NK-92 (cell line): ENCODE measurements around the gene CCDC57.
"Not testable (repeated sequence)": the region's sequence is repeated elsewhere in the genome, so short reads cannot be mapped to it uniquely, and the experiment has no call there.

Experiments
- DNase-seq: peaks from one replicate; lab custom pipeline; 2025; ENCODE audit not compliant: unreplicated experiment; lab: John Stamatoyannopoulos, UW

The CCDC57 gene

DNA sequence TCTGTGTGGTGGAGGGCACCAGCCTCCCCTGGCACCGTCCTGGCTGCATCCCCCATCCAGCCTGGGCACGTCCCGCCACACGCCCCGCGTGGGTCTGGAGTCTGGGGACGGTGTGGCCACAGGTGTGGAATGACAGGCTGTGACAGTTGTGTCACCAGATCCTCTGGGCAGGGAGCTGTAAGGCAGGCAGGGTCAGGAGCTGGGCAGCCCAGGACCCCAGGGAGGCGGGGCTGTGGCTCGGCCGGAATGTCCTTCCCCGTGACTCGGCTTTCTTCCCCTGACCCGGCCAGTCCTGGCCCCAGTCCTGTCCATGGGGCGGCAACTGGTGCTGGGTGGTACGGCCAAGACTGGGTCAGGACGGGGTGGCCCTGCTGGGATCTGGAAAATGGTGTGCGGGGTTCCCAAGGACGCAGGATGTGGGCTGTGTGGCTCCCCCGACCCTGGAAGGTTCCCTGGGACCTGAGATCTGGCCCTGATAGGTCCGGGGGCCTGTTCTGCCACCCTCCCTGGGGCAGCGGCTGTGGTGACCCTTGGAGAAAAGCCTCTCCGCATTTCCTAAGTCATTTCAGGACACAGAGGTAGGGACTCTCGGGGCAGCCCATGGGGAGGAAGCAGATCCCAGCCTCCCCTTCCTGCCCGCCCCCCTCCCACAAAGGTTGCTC, 12.9 kb upstream of the CCDC57 start:
- no peak for DNase-seq

DNA sequence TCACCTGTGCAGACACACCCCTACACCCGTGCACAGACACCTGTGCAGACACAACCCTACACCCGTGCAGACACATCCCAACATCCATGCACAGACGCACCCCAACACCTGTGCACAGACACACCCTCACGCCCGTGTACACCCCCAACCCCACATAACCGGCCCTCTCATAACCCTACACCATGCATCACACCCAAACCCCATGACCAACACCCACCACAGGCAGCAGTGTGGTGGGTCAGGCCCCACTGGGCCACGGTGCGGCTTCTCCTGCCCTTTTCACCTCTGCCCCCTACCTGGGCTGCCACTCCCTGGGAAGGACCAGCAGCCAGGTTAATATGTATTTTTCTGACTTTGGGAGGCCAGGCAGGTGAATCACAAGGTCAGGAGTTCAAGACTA, 12.0 kb upstream of the CCDC57 start:
- no peak for DNase-seq

DNA sequence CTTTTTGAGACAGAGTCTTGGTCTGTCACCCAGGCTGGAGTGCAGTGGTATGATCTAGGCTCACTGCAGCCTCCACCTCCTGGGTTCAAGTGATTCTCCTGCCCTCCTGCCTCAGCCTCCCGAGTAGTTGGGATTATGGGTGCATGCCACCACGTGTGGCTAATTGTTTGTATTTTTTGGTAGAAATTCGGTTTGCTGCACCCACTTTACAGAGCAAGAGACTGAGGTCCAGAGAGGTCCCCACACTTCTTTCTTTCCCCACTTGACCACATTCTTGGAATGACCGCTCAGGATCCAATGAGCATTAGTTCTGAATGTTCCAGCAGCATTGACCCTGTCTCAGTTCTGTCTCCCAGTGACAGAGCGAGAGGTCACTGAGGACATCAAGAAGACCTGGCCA, 10.9 kb upstream of the CCDC57 start:
- no peak for DNase-seq

DNA sequence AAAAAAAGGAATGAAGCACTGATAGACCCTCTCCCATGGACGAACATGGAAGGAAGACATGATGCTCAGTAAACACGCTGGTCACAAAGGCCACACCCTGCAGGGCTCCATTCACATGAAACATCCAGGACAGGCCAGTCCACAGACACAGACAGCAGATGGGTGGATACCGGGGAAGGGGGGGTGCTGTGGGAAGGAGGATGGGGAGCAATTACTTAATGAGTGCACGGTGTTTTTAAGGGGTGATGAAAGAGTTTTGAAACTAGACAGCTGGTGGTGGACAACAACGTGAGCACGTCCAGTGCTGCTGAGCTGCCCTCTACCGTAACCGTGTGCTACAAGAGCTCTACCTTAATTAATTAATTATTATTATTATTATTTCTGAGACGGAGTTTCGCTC, 10.2 kb upstream of the CCDC57 start:
- DNase-seq: no peak

DNA sequence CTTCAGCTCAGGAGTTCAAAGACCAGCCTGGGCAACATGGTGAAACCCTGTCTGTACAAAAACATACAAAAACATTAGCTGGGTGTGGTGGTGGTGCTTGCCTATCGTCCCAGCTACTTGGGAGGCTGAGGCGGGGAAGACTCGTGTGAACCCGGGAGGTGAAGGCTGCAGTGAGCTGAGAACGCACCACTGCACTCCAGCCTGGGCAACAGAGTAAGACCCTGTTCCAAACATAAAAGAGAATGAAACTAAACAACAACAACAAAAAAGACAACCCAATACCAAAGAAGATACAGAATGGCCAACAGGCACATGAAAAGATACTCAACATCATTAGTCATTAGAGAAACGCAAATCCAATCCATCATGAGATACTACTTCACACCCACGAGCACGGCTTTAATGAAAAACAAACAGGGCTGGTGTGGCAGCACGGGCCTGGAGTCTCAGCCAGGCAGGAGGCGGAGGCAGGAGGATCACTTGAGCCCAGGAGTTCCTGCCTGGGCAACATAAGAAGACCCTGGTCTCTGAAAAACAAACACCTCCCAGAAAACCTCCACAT, 8.8 kb upstream of the CCDC57 start:
- DNase-seq: no peak

DNA sequence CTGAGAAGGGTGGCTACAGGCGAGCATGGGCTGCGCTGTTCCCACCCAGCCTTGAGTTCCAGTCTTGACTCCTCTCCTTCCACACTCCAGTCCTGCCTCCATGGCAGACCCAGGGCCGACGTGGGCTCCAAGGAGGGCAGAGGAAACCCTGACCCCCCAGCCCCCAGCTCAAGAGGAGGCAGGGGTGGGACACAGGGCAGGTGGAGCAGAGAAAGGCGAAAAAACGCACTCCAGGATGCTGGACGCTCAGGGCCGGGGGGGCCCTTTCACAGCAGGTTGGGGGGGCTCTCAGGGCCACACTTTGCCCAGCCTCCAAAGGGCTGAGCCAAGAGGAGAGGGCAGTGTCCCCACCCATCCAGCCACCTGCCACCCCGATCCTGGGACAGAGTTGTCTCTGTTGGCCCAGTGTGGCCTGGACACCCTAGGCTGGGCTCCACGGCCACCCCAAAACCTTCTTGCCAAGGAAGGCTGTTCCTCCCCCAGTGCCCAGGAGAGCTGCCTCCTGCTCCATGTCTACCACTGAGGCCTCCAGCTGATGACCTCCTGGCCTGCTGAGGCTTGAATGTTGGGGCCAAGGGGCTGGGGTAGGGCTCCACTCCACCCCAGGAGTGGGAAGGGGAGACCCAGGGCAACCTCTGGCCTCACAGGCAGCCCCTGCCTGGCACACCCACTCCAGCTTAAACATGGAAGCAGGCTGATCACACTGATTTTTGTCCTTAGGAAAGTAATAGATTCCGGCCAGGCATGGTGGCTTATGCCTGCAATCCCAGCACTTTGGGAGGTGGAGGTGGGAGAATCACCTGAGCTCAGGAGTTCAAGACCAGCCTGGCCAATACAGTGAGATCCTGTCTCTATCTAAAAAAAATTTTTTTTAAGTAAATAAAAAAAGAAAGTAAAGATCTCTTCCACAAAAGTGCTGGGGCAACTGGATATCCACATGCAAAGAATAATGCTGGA, 7.4 kb upstream of the CCDC57 start:
- DNase-seq: no peak

DNA sequence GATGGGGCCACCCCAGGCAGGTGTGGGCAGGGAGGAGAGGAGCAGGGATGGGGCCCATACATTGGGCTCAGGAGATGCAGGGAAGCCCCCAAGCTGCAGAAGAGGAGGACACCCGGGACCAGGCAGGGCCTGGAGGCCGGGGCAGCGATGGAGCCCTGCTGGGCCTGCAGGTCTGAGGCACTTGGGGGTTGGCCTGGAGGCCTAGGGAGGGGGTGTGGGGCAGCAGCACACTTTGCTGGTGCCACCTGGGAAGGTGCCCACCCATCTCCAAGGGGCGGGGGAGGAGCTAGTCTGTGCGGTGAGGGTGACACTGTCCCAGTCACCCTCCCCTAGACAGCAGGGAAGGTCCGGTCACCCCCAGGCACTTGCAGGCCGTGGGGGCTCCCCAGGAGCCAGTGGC, 6.4 kb upstream of the CCDC57 start:
- no peak for DNase-seq

DNA sequence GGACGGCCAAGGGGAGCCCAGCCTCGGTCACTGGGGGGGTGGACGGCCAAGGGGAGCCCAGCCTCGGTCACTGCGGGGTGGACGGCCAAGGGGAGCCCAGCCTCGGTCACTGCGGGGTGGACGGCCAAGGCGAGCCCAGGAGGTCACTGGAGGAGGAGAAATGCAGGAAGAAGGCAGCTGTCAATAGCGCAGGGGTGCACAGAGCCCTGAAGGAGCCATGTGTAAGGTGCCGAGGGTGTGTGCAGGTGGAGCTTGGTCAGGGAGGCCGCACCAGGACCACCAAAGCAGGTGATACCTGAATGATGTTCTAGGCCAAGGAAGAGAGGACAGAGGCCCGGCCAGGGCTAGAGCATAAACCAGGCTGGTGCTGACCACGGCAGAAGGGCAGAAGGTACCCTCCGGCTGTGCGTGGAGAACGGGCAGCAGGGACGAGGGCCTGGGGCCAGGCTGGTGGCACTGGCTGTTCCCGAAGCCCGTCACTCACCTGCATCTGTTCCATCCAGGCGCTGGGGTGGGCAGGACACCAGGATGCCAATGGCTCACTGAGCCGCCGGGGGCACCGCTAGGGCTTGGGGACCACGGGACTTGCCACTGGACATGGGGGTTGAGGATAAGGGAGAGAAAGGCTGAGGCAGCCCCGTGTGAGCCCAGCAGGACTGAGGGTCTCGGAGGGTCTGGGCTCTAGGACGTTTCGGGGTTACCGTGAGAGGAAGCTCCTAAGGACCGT, 5.9 kb upstream of the CCDC57 start:
- no peak for DNase-seq

DNA sequence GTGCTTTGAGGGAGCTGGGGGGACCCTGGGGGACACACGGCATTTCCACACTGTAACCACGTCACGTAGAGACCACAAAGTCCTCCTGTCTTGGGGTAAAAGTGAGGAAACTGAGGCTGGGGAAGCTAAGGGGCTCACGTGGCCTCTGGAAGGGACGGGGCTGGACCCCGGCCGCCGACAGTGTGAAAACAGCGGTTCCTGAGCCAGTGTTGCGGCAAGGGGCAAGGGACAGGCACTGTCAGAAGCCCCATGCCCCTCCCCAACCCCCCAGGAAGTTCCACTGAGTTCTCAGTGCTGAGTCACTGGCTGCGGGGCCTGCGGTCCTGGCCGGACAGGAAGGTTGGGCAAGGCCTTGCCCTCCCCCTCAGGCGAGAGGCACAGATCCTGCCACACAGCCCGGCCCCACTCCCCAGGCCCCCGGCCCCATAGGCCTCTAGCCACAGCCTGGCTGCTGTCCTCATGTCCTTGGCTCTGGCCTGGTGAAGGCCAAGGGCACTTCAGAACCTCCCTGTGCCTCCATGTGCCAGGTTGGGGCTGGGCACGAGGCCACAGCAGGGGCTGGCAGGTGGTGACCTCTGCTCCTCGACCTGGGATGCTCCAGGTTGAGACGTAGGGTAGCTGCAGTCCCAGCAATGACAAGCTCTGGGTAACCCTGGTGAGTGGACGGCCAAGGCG, 5.0 kb upstream of the CCDC57 start:
- no peak for DNase-seq

DNA sequence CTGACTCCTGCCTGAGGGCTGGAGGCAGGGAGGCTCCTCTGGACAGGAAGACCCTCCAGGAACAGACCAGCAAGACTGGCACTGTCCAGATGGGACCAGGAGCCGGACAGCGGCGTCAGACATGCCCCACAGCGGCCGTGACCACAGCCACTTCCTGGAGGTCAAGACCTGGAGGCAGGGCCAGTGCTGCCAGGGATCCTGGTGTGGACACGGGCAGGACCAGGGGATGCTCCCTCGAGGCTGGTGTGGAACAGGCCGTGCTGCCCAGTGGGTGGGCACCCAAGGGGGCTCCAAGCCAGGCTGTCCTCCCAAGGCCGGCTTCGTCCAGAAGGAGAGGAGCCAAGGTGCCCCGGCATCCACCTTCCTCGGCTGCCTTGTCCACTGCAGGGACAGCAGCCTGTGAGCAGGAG, 4.5 kb upstream of the CCDC57 start:
- DNase-seq: no peak

DNA sequence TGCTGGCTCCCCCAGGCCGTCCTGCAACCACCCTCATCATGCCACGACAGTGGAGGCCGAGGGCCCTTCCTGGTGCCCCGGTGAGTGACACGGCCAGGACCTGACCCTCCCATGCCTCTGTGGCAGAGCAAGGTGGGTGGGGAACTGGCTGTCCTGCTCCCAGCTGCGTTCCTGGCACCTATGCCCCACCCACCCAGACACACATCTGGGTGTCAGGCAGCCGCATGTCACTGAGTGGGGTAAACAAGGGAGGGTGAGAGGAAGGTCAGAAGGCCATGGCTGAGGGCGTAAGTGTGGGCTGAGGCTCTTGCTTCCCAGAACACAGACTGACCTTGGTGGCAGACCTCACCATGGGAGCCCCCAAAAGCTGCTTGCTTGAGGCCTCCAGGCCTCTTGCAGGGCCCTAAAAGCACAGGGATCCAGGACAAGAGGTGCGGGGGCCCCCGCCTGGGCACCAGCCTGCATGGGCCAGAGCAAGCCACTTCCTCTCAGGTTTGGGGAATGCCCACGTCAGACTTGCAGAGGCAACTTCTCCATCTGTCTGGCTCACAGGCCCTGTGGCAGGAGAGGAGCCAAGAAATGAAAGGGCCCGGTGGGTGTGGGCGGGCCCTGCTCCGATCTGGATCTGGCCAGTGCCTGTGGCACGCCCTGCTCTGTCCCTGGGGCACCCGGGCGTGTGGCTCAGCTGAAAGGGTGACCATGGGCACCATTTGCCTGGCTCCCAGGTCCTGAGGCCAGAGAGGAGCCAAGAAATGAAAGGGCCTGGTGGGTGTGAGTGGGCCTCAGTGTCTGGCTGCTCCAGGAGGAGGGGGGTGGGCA, 3.9 kb upstream of the CCDC57 start:
- no peak for DNase-seq

DNA sequence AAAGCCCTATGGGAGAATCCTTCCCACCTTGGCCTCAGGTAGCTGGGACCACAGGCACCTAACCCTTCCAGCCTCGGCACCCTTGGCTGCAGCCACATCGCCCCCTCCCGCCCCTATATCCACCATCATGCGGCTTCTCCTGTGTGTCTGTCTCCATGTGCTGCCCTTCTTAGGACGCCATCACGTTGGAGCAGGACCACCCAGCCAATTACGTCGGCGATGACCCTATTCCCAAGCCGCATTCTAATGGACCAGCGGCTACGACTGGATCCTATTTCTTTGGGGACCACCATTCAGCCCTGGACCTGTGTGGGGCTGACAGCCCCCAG, 3.3 kb upstream of the CCDC57 start:
- DNase-seq: no peak

DNA sequence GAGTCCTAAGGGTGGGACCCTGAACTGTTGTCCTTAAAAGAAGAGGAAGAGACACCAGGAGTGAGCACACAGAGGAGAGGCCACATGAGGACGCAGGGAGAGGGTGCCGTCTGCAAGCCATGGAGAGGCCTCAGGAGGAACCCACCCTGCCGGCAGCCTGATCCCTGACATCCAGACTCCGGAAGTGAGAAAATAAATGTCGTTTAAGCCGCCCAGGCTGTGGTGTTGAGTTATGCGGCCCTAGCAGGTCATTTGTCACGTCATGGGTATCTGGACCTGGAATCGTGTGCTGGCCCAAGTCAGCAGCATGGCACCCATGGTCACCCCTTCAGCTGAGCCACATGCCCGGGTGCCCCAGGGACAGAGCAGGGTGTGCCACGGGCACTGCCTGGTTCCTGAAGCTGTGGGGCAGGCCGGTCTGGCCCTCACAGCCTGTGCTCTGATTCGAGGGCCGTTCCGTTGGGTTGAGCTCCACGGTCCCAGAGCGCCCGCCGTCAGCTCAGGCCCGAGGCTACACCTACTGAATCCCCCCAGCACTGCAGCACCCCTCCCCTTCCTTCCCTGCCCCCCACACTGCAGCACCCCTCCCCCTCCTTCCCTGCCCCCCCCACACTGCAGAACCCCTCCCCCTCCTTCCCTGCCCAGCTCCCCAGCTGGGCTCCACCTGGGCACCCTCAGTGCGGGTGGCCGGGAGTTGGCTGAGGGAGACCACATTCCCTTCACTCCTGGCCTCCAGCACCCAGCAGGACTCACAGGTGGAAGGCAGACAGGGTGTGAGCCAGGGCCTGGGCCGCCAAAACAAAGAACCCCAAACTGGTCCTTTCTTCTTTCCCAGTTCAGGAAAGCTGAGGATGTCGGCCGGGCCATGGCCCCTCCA, 2.7 kb upstream of the CCDC57 start:
- no peak for DNase-seq

DNA sequence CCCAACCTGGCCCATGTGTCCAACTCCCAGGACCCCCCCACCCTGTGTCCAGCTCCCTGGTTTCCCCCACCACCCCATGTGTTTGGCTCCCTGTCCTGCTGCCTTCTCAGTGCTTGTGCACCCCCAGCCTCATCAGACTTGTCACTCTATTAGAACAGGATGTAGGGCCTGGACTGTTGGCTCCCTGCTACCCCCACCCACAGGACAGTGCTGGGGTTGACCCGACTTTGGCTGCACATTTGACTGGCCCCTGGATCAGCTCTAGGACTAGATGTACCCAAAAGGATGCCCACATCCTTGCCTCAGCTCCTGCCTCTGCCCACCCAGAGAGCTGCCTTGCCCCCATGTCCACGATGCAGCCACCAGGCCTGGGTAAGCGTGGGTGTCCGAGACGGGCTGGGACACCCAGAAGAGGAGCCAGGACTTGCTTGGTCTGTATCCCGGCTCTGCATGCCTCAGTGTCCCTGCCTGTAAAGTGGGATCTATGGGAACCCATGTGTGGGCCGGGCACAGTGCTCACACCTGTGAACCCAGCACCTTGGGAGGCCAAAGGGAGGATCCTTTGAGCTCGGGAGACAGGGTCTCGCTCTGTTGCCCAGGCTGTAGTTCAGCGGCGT, 1.5 kb upstream of the CCDC57 start:
- DNase-seq: no peak

DNA sequence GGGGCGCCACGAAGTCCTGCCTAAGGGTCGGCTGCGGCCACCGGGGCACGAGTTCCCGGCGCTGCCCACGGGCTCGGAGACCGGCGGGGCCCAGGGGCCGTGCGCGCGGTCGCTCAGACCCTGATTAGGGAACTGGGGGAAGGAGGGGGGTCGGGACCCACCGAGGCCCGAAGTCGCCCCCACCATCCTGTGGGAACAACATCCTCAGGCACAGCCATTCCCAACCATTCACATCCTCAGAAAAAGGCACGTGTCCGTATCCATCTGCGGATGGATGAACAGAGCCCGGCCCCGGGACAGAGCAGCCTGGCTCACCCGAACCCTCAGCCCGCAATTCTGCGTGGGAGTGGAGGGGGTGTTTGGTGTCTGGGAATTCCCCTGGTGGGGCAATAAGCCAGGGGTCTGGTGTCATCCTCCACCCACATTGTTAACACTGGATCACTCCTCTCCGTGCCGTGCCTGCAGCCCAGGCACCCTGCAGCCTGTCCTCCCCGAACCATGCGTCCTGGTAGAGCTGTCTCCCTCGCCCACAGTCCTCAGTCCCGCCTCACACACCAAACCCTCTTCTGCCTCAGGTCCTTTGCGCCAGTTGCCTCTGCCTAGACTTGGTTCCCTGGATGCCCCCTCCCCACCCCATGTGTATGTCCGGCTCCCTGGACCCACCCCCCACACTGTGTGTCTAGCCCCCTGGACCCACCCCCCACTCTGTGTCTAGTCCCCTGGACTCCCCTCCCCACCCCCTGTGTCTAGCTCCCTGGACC, 789 bp upstream of the CCDC57 start:
- no peak for DNase-seq

DNA sequence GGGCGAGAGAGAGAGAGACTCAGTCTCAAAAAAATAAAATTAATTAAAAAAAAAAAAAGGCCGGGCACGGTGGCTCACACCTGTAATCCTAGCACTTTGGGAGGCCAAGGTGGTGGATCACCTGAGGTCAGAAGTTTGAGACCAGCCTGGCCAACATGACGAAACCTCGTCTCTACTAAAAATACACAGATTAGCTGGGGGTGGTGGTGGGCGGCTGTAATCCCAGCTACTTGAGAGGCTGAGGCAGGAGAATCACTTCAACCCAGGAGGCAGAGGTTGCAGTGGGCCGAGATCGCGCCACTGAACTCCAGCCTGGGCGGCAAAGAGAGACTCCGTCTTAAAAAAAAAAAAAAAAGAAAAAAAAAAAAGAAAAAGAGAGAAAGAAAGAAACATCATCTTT, 2.0 kb downstream of the CCDC57 start:
- DNase-seq: not testable (repeated sequence)

DNA sequence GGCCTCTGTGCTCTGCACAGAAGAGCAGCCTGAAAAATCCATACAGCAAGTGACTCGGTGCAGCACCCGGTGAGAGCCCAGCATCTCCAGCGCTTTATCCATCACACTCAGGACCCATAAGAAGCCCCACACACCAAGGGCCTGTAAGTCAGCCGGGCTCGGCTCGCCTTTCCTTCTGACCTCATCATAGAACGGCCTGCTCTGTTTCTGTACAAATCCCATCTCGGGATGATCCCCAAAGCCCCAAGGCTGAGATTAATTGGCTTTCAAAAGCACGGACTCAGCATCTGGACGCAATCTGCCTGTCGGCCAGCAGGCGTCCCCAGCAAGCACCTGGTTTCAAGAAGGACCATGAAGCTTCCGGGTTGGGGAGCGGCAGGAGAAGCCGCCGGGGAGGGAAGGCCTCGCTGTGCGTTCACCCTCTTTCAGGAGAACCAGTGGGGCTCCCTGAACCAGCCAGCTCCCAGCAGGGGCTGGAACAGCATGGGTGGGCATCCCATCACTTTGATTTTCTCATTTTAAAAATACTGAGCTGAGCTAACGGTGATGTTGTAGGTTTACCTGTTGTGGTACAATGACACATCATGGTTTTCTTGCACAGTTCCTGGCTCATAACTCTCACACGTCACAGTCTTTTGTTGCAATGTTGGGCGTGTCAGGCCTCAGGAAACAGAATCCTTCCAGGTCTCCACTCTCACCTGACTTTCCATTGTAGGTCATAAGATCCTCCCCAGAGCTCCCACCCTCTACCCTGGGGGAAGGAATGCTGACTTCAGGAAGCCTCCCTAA, 6.7 kb downstream of the CCDC57 start:
- DNase-seq: no peak
